ENCODE measurements around the gene MARCO. TPM values are rescaled to one million over a fixed set of nuclear protein-coding genes. Genes with fewer than 3 reads are reported as not detected.

Gene MARCO
- total and polyA plus RNA-seq, 4 donors, result 21.8 to 113 (median 61.6) TPM

DNA sequence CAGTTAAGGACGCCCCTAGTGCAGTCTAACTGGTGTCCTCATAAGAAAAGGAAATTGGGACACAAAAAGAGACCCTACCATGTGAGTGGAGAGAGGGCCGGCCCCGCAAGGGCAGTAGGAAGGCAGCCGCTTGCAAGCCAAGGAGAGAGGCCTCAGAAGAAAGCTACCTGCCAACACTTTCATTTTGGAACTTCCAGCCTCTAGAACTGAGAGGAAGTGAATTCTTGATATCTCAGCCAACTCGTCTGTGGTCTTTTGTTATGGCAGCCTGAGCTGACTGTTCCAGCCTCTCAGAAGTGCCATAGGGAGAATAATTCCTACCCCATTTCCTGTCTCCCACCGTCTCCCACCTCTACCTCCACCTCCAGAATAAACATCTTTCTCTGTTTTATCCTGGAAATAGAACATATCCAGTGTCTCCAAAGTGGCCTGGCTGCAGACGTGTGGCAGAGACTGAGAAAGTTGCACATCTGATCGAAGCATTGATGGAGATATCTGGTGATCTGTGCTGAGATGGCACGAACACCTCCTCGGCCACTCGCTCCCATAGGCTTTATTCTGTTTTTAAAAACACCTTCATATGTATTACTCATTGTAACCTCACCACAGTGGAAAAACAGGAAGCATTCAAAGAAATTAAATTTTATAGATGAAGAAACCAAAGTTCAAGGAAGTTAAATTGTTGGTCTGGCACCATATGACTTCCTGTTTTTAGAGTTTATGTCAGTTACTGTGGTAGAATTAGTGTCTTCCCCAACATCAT, 39.5 kb upstream of the MARCO start:
- no peak overlapping the region for H3K9ac ChIP-seq (ENCODE audit: low read depth in 1 of 2, low read length in 2 of 2)
- WGBS, result 74% methylated on average over 11 of the region's 11 CpGs
- no peaks in the 10 kb centered on the region for H3K27me3 ChIP-seq (ENCODE audit: control insufficient read depth in 4 of 4, insufficient read depth in 4 of 4, low read length in 3 of 4)
- TF ChIP-seq SP1 (IDR thresholded peaks at IDR 0.05) (no peak), JUND (IDR thresholded peaks at IDR 0.05) (no peak), TAF1 (conservative IDR thresholded peaks at IDR 0.05) (no peak), YY1 (IDR thresholded peaks at IDR 0.05) (no peak), GABPA (IDR thresholded peaks at IDR 0.05 in 1 of 2, conservative IDR thresholded peaks at IDR 0.05 in 1 of 2) (no peak), FOXA2 (IDR thresholded peaks at IDR 0.05) (no peak)
- TF ChIP-seq, protein P1, sequence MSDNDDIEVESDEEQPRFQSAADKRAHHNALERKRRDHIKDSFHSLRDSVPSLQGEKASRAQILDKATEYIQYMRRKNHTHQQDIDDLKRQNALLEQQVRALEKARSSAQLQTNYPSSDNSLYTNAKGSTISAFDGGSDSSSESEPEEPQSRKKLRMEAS (IDR thresholded peaks at IDR 0.05), result no peak
- TF ChIP-seq, protein P2, sequence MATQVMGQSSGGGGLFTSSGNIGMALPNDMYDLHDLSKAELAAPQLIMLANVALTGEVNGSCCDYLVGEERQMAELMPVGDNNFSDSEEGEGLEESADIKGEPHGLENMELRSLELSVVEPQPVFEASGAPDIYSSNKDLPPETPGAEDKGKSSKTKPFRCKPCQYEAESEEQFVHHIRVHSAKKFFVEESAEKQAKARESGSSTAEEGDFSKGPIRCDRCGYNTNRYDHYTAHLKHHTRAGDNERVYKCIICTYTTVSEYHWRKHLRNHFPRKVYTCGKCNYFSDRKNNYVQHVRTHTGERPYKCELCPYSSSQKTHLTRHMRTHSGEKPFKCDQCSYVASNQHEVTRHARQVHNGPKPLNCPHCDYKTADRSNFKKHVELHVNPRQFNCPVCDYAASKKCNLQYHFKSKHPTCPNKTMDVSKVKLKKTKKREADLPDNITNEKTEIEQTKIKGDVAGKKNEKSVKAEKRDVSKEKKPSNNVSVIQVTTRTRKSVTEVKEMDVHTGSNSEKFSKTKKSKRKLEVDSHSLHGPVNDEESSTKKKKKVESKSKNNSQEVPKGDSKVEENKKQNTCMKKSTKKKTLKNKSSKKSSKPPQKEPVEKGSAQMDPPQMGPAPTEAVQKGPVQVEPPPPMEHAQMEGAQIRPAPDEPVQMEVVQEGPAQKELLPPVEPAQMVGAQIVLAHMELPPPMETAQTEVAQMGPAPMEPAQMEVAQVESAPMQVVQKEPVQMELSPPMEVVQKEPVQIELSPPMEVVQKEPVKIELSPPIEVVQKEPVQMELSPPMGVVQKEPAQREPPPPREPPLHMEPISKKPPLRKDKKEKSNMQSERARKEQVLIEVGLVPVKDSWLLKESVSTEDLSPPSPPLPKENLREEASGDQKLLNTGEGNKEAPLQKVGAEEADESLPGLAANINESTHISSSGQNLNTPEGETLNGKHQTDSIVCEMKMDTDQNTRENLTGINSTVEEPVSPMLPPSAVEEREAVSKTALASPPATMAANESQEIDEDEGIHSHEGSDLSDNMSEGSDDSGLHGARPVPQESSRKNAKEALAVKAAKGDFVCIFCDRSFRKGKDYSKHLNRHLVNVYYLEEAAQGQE (IDR thresholded peaks at IDR 0.05), result no peak
- TF ChIP-seq, protein P3, sequence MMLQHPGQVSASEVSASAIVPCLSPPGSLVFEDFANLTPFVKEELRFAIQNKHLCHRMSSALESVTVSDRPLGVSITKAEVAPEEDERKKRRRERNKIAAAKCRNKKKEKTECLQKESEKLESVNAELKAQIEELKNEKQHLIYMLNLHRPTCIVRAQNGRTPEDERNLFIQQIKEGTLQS (IDR thresholded peaks at IDR 0.05), result no peak
- TF ChIP-seq, protein P4, sequence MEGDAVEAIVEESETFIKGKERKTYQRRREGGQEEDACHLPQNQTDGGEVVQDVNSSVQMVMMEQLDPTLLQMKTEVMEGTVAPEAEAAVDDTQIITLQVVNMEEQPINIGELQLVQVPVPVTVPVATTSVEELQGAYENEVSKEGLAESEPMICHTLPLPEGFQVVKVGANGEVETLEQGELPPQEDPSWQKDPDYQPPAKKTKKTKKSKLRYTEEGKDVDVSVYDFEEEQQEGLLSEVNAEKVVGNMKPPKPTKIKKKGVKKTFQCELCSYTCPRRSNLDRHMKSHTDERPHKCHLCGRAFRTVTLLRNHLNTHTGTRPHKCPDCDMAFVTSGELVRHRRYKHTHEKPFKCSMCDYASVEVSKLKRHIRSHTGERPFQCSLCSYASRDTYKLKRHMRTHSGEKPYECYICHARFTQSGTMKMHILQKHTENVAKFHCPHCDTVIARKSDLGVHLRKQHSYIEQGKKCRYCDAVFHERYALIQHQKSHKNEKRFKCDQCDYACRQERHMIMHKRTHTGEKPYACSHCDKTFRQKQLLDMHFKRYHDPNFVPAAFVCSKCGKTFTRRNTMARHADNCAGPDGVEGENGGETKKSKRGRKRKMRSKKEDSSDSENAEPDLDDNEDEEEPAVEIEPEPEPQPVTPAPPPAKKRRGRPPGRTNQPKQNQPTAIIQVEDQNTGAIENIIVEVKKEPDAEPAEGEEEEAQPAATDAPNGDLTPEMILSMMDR (IDR thresholded peaks at IDR 0.05; ENCODE audit: low read depth, low read length, missing input control), result no peak
- H3K4me3 ChIP-seq (ENCODE audit: low read depth in 1 of 3, low read length in 3 of 3), result no peak overlapping the region
- DNase-seq (ENCODE audit: low spot score), result no peak
- H3K9me3 ChIP-seq (ENCODE audit: control insufficient read depth in 4 of 4, low read length in 3 of 4), result no peaks in the 10 kb centered on the region
- no peak overlapping the region for H3K27ac ChIP-seq (ENCODE audit: low read depth in 1 of 2, low read length in 2 of 2)
- H3K36me3 ChIP-seq (ENCODE audit: control insufficient read depth in 4 of 4, insufficient read depth in 3 of 4, low read depth in 1 of 4, low read length in 3 of 4), result no peaks in the 10 kb centered on the region
- no peaks in the 10 kb centered on the region for H3K4me1 ChIP-seq (ENCODE audit: control insufficient read depth in 4 of 4, insufficient read depth in 4 of 4, low read length in 3 of 4)

DNA sequence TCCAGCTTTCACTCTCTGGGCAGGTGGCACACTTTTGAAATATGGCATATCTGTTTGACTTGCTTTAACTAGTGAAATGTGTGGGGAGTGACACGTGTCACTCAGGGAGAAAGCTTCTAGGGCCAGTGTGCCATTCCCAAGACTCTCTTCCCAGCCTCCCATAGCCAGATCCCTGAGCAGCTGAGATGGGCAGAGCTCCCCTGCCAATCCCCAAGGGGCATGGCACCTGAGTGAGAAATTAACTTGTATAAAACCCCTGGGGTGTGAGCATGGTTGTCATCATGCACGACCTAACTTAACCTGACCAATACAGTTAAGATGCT, 39.0 kb upstream of the MARCO start:
- no peaks in the 10 kb centered on the region for H3K36me3 ChIP-seq (ENCODE audit: control insufficient read depth in 4 of 4, insufficient read depth in 3 of 4, low read depth in 1 of 4, low read length in 3 of 4)
- H3K4me1 ChIP-seq (ENCODE audit: control insufficient read depth in 4 of 4, insufficient read depth in 4 of 4, low read length in 3 of 4), result no peaks in the 10 kb centered on the region
- DNase-seq (ENCODE audit: low spot score), result no peak
- no peak overlapping the region for H3K27ac ChIP-seq (ENCODE audit: low read depth in 1 of 2, low read length in 2 of 2)
- H3K27me3 ChIP-seq (ENCODE audit: control insufficient read depth in 4 of 4, insufficient read depth in 4 of 4, low read length in 3 of 4), result no peaks in the 10 kb centered on the region
- 68% methylated on average over 2 of the region's 2 CpGs for WGBS
- TF ChIP-seq HNF4G (IDR thresholded peaks at IDR 0.05) (no peak), FOXA1 (IDR thresholded peaks at IDR 0.05) (no peak), TAF1 (conservative IDR thresholded peaks at IDR 0.05) (no peak), GABPA (IDR thresholded peaks at IDR 0.05 in 1 of 2, conservative IDR thresholded peaks at IDR 0.05 in 1 of 2) (no peak), RXRA (IDR thresholded peaks at IDR 0.05) (no peak), YY1 (IDR thresholded peaks at IDR 0.05) (no peak)
- TF ChIP-seq, protein P3 (IDR thresholded peaks at IDR 0.05), result no peak
- TF ChIP-seq, protein P1 (IDR thresholded peaks at IDR 0.05), result no peak
- TF ChIP-seq, protein P4 (IDR thresholded peaks at IDR 0.05; ENCODE audit: low read depth, low read length, missing input control), result no peak
- no peak overlapping the region for H3K4me3 ChIP-seq (ENCODE audit: low read depth in 1 of 3, low read length in 3 of 3)
- H3K9me3 ChIP-seq (ENCODE audit: control insufficient read depth in 4 of 4, low read length in 3 of 4), result no peaks in the 10 kb centered on the region
- no peak overlapping the region for H3K9ac ChIP-seq (ENCODE audit: low read depth in 1 of 2, low read length in 2 of 2)
